ENCODE measurements around the gene KLHL26.

KLHL26 gene

DNA sequence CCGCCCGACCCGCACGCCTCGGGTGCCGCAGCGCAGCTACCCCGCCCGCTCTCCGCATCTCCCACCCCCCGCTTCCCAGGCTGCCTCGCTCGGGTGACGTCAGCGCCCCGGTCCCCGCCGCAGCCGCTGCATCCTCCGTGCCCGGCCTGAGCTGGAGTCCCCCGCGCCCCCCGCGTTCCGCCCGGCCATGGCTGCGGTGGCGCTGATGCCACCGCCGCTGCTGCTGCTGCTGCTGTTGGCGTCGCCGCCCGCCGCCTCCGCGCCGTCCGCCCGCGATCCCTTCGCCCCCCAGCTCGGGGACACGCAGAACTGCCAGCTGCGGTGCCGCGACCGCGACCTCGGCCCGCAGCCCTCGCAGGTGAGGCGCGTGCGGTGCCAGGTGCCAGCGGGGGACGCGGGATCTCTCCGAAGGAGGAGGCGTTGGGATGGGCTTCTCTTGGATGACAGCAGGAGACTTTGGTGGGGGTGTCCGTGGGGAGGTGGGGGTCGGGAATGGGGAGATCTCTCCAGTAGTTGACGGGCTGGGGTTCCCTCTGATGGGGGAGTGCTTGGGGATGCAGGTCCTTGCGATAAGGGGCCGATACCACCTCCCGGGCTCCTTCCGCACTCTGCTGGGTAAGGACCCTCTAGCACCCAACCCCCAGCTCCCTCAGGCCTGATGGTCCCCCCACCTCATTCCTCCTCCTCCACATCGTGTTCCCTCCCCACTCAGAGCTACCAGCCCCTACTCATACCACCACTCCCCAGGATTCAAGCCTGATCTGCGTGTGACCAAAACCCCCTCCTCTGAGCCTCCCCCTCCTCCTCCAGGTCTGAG lies 23.8 kb upstream of the KLHL26 start, which contains the start of gene TMEM59L (continued):
- TF ChIP-seq BCL6B (tag by site-specific recombination; IDR thresholded peaks at IDR 0.05) = no peak
- TF ChIP-seq GLI4 (tag by site-specific recombination; IDR thresholded peaks at IDR 0.05) = 0 out of 2 replicates have a peak, but pooled peaks have one; percentile 11
- TF ChIP-seq ZNF76 (tag by site-specific recombination; IDR thresholded peaks at IDR 0.05; ENCODE audit: borderline replicate concordance, low read depth) = peak; percentile 84
- no peak for TF ChIP-seq TCF7L2 (IDR thresholded peaks at IDR 0.05; ENCODE audit: borderline replicate concordance, low read depth, low read length)
- no peak for TF ChIP-seq ZNF280C (tag by site-specific recombination; IDR thresholded peaks at IDR 0.05)
- TF ChIP-seq ZNF768 (tag by site-specific recombination; IDR thresholded peaks at IDR 0.05) = no peak
- no peak for TF ChIP-seq ZNF501 (tag by site-specific recombination; IDR thresholded peaks at IDR 0.05)
- TF ChIP-seq ZNF146 (tag by site-specific recombination; IDR thresholded peaks at IDR 0.05) = 0 out of 2 replicates have a peak, but pooled peaks have one; percentile 2
- TF ChIP-seq ZNF596 (tag by site-specific recombination; IDR thresholded peaks at IDR 0.05) = peak; percentile 37; the same call in 1 of the 2 replicates
- TF ChIP-seq, protein P1, sequence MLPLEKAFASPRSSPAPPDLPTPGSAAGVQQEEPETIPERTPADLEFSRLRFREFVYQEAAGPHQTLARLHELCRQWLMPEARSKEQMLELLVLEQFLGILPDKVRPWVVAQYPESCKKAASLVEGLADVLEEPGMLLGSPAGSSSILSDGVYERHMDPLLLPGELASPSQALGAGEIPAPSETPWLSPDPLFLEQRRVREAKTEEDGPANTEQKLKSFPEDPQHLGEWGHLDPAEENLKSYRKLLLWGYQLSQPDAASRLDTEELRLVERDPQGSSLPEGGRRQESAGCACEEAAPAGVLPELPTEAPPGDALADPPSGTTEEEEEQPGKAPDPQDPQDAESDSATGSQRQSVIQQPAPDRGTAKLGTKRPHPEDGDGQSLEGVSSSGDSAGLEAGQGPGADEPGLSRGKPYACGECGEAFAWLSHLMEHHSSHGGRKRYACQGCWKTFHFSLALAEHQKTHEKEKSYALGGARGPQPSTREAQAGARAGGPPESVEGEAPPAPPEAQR (tag by site-specific recombination; IDR thresholded peaks at IDR 0.05) = no peak
- TF ChIP-seq ZBTB17 (tag by site-specific recombination; IDR thresholded peaks at IDR 0.05) = no peak
- TF ChIP-seq, protein P2, sequence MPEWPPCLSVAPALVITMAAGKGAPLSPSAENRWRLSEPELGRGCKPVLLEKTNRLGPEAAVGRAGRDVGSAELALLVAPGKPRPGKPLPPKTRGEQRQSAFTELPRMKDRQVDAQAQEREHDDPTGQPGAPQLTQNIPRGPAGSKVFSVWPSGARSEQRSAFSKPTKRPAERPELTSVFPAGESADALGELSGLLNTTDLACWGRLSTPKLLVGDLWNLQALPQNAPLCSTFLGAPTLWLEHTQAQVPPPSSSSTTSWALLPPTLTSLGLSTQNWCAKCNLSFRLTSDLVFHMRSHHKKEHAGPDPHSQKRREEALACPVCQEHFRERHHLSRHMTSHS (tag by site-specific recombination; IDR thresholded peaks at IDR 0.05) = no peak
- TF ChIP-seq ZNF544 (tag by site-specific recombination; IDR thresholded peaks at IDR 0.05) = no peak
- no peak for TF ChIP-seq ZFP3 (tag by site-specific recombination; IDR thresholded peaks at IDR 0.05; ENCODE audit: low read depth)
- TF ChIP-seq ZNF629 (tag by site-specific recombination; IDR thresholded peaks at IDR 0.05) = 0 out of 2 replicates have a peak, but pooled peaks have one; percentile 16
- TF ChIP-seq, protein P3, sequence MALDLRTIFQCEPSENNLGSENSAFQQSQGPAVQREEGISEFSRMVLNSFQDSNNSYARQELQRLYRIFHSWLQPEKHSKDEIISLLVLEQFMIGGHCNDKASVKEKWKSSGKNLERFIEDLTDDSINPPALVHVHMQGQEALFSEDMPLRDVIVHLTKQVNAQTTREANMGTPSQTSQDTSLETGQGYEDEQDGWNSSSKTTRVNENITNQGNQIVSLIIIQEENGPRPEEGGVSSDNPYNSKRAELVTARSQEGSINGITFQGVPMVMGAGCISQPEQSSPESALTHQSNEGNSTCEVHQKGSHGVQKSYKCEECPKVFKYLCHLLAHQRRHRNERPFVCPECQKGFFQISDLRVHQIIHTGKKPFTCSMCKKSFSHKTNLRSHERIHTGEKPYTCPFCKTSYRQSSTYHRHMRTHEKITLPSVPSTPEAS (tag by site-specific recombination; IDR thresholded peaks at IDR 0.05) = no peak
- no peak for TF ChIP-seq PRDM6 (tag by site-specific recombination; IDR thresholded peaks at IDR 0.05)
- TF ChIP-seq ZNF48 (tag by site-specific recombination; IDR thresholded peaks at IDR 0.05) = no peak
- TF ChIP-seq ZNF155 (tag by site-specific recombination; IDR thresholded peaks at IDR 0.05) = no peak
- TF ChIP-seq ZNF202 (tag by site-specific recombination; IDR thresholded peaks at IDR 0.05; ENCODE audit: borderline replicate concordance) = no peak
- TF ChIP-seq KLF10 (tag by site-specific recombination; IDR thresholded peaks at IDR 0.05) = no peak; the same call in 1 of the 2 replicates
- TF ChIP-seq PRDM1 (tag by site-specific recombination; IDR thresholded peaks at IDR 0.05) = 0 out of 2 replicates have a peak, but pooled peaks have one; percentile 8
- no peak for TF ChIP-seq ZNF140 (tag by site-specific recombination; IDR thresholded peaks at IDR 0.05)
- no peak for TF ChIP-seq ZXDB (tag by site-specific recombination; IDR thresholded peaks at IDR 0.05)
- TF ChIP-seq ZNF830 (tag by site-specific recombination; IDR thresholded peaks at IDR 0.05; ENCODE audit: low read depth) = no peak
- TF ChIP-seq KLF8 (tag by site-specific recombination; IDR thresholded peaks at IDR 0.05) = no peak
- TF ChIP-seq, protein P4, sequence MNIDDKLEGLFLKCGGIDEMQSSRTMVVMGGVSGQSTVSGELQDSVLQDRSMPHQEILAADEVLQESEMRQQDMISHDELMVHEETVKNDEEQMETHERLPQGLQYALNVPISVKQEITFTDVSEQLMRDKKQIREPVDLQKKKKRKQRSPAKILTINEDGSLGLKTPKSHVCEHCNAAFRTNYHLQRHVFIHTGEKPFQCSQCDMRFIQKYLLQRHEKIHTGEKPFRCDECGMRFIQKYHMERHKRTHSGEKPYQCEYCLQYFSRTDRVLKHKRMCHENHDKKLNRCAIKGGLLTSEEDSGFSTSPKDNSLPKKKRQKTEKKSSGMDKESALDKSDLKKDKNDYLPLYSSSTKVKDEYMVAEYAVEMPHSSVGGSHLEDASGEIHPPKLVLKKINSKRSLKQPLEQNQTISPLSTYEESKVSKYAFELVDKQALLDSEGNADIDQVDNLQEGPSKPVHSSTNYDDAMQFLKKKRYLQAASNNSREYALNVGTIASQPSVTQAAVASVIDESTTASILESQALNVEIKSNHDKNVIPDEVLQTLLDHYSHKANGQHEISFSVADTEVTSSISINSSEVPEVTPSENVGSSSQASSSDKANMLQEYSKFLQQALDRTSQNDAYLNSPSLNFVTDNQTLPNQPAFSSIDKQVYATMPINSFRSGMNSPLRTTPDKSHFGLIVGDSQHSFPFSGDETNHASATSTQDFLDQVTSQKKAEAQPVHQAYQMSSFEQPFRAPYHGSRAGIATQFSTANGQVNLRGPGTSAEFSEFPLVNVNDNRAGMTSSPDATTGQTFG (tag by site-specific recombination; IDR thresholded peaks at IDR 0.05; ENCODE audit: borderline replicate concordance) = no peak
- TF ChIP-seq ZEB2 (tag by site-specific recombination; IDR thresholded peaks at IDR 0.05) = no peak
- no peak for TF ChIP-seq ZNF335 (tag by site-specific recombination; conservative IDR thresholded peaks at IDR 0.05)

Measured in HEK293 (cell line).